ENCODE measurements around the gene EMCN.

- TF ChIP-seq ZNF274 (IDR thresholded peaks at IDR 0.05; ENCODE audit: low read depth, low read length), result no peak
- no peak for TF ChIP-seq YY1 (IDR thresholded peaks at IDR 0.05; ENCODE audit: insufficient read depth, insufficient read length)
Observed at GRCh38 chr4:100545427-100545826, 27.6 kb upstream of the EMCN start.

Measured in NT2/D1 (cell line).